ENCODE data around the gene MTR.
"Not testable (repeated sequence)": the region's sequence is repeated elsewhere in the genome, so short reads cannot be mapped to it uniquely, and the experiment has no call there.

MTR gene

GRCh38 chr1:236904892-236905741 lies 110.0 kb downstream of the MTR start:
- POLR2A ChIA-PET = no interaction called here
- CTCF ChIA-PET = no interaction called here
- DNase-seq (ENCODE audit: extremely low spot score) = no peak
- TF ChIP-seq, protein P1, sequence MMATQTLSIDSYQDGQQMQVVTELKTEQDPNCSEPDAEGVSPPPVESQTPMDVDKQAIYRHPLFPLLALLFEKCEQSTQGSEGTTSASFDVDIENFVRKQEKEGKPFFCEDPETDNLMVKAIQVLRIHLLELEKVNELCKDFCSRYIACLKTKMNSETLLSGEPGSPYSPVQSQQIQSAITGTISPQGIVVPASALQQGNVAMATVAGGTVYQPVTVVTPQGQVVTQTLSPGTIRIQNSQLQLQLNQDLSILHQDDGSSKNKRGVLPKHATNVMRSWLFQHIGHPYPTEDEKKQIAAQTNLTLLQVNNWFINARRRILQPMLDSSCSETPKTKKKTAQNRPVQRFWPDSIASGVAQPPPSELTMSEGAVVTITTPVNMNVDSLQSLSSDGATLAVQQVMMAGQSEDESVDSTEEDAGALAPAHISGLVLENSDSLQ (IDR thresholded peaks at IDR 0.05) = no peak
- TF ChIP-seq SUZ12 (IDR thresholded peaks at IDR 0.05) (no peak), HDGF (IDR thresholded peaks at IDR 0.05; ENCODE audit: borderline replicate concordance) (no peak), L3MBTL2 (conservative IDR thresholded peaks at IDR 0.05) (no peak), SP1 (IDR thresholded peaks at IDR 0.05) (no peak), ARNT (IDR thresholded peaks at IDR 0.05) (no peak), NFRKB (IDR thresholded peaks at IDR 0.05) (no peak)

GRCh38 chr1:236907205-236907604 lies 112.1 kb downstream of the MTR start:
- ChIA-PET POLR2A (no interaction called here), CTCF (no interaction called here)
- DNase-seq (ENCODE audit: extremely low spot score) = peak; percentile 23
- no peak for TF ChIP-seq ZNF384 (IDR thresholded peaks at IDR 0.05)
- TF ChIP-seq SP1 (IDR thresholded peaks at IDR 0.05) = no peak
- TF ChIP-seq SUZ12 (IDR thresholded peaks at IDR 0.05) = no peak
- TF ChIP-seq FOXM1 (IDR thresholded peaks at IDR 0.05; ENCODE audit: borderline replicate concordance) = no peak
- no peak for TF ChIP-seq LEF1 (IDR thresholded peaks at IDR 0.05; ENCODE audit: borderline replicate concordance)
- no peak for TF ChIP-seq L3MBTL2 (conservative IDR thresholded peaks at IDR 0.05)
- TF ChIP-seq NFRKB (IDR thresholded peaks at IDR 0.05) = no peak
- no peak for TF ChIP-seq HDGF (IDR thresholded peaks at IDR 0.05; ENCODE audit: borderline replicate concordance)
- TF ChIP-seq FOXA1 (IDR thresholded peaks at IDR 0.05) = no peak
- TF ChIP-seq ARNT (IDR thresholded peaks at IDR 0.05) = no peak
- no peak for TF ChIP-seq TARDBP (IDR thresholded peaks at IDR 0.05)
- TF ChIP-seq BHLHE40 (IDR thresholded peaks at IDR 0.05; ENCODE audit: borderline replicate concordance) = no peak
- no peak for TF ChIP-seq ELF4 (IDR thresholded peaks at IDR 0.05)
- no peak for TF ChIP-seq FOXK2 (IDR thresholded peaks at IDR 0.05)
- TF ChIP-seq, protein P1 (IDR thresholded peaks at IDR 0.05) = no peak
- no peak for TF ChIP-seq CTBP1 (IDR thresholded peaks at IDR 0.05; ENCODE audit: borderline replicate concordance)

- CTCF ChIA-PET = interaction anchor here (0.7 kb wide), 1 partner anchor 300 kb away, joined by 3 read pairs; no protein-coding TSS in a partner anchor
- POLR2A ChIA-PET = no interaction called here
- TF ChIP-seq LEF1 (IDR thresholded peaks at IDR 0.05; ENCODE audit: borderline replicate concordance) (no peak), CTBP1 (IDR thresholded peaks at IDR 0.05; ENCODE audit: borderline replicate concordance) (no peak), FOXM1 (IDR thresholded peaks at IDR 0.05; ENCODE audit: borderline replicate concordance) (no peak), L3MBTL2 (conservative IDR thresholded peaks at IDR 0.05) (no peak), ARNT (IDR thresholded peaks at IDR 0.05) (no peak), FOXK2 (IDR thresholded peaks at IDR 0.05) (no peak), SUZ12 (IDR thresholded peaks at IDR 0.05) (no peak), NFRKB (IDR thresholded peaks at IDR 0.05) (no peak), ZNF384 (IDR thresholded peaks at IDR 0.05) (no peak), SP1 (IDR thresholded peaks at IDR 0.05) (no peak), ELF4 (IDR thresholded peaks at IDR 0.05) (no peak), BHLHE40 (IDR thresholded peaks at IDR 0.05; ENCODE audit: borderline replicate concordance) (no peak), FOXA1 (IDR thresholded peaks at IDR 0.05) (no peak), TARDBP (IDR thresholded peaks at IDR 0.05) (no peak), HDGF (IDR thresholded peaks at IDR 0.05; ENCODE audit: borderline replicate concordance) (no peak)
- TF ChIP-seq, protein P1 (IDR thresholded peaks at IDR 0.05) = no peak
Measured at GRCh38 chr1:236908669-236909068, 113.6 kb downstream of the MTR start.

DNA sequence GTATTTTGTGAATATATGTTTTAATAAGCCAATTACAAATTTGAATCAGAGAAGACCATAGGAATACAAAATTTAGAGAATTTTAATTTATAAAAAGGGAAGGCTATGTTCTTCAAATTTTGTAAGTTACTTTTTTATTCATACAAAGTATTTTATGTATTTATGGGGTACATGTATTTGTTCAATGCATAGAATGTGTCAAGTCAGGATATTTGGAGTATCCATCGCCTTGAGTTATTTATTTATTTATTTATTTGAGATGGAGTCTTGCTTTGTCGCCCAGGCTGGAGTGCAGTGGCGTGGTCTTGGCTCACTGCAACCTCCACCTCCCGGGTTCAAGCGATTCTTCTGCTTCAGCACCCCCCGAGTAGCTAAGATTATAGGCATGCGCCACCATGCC lies 116.0 kb downstream of the MTR start:
- POLR2A ChIA-PET, CTCF ChIA-PET: not testable (repeated sequence)

More at GRCh38 chr1:236908669-236909068, 113.6 kb downstream of the MTR start:
- no peak for DNase-seq (ENCODE audit: extremely low spot score)

GRCh38 chr1:236913371-236914037 lies 118.4 kb downstream of the MTR start:
- ChIA-PET CTCF (no interaction called here), POLR2A (no interaction called here)
- DNase-seq (ENCODE audit: extremely low spot score) = no peak
- no peak for TF ChIP-seq CTBP1 (IDR thresholded peaks at IDR 0.05; ENCODE audit: borderline replicate concordance)

More for the DNA sequence above, 116.0 kb downstream of the MTR start:
- DNase-seq (ENCODE audit: extremely low spot score) = not testable (repeated sequence)

DNA sequence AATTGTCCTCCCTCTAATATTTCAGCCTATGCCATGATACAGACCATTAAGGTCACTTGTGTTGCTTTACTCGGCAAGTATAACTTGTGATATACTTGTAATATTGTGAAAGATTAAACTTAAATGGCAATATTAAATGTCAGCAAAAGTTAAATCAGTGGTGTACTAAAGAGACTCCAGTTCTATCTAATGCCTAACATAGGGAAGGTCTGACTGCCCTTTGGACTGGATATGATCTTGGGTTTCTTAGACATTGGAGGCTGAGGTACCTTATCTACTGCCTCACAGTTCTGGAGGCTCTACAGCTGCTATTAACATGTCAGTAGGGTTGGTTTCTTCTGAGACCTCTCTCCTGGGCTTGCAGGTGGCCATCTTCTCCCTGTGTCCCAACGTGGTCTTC lies 119.3 kb downstream of the MTR start:
- DNase-seq (ENCODE audit: extremely low spot score) = no peak
- TF ChIP-seq ELF4 (IDR thresholded peaks at IDR 0.05) = no peak
- TF ChIP-seq, protein P1 (IDR thresholded peaks at IDR 0.05) = no peak
- no peak for TF ChIP-seq FOXM1 (IDR thresholded peaks at IDR 0.05; ENCODE audit: borderline replicate concordance)
- TF ChIP-seq BHLHE40 (IDR thresholded peaks at IDR 0.05; ENCODE audit: borderline replicate concordance) = no peak
- TF ChIP-seq L3MBTL2 (conservative IDR thresholded peaks at IDR 0.05) = no peak
- TF ChIP-seq TARDBP (IDR thresholded peaks at IDR 0.05) = no peak
- TF ChIP-seq FOXK2 (IDR thresholded peaks at IDR 0.05) = no peak
- TF ChIP-seq ARNT (IDR thresholded peaks at IDR 0.05) = no peak
- CTCF ChIA-PET = interaction anchor here (0.5 kb wide), 1 partner anchor 17 kb away, joined by 3 read pairs; no protein-coding TSS in a partner anchor
- POLR2A ChIA-PET = no interaction called here
